ENCODE results near the gene FMC1. TPM values are rescaled to one million over a fixed set of nuclear protein-coding genes. Genes with fewer than 3 reads are reported as not detected.

Gene FMC1
- total and polyA plus RNA-seq, 2 donors (not counting 1 experiment from before 2014, with no cell fraction given) = 10.1 to 23.0 TPM

- no peak for DNase-seq (ENCODE audit: low read depth in 2 of 2)
- H3K79me2 ChIP-seq (ENCODE audit: control insufficient read depth, insufficient read depth, low read length) = peaks cover 6% of the 10 kb centered on the region
- no peak overlapping the region for H3K27ac ChIP-seq (ENCODE audit: insufficient read depth, low read length)
- no peak overlapping the region for H3K4me2 ChIP-seq (ENCODE audit: extremely low read depth, insufficient read depth, low read length)
- peaks cover 4% of the 10 kb centered on the region for H3K4me1 ChIP-seq (ENCODE audit: control insufficient read depth, extremely low read depth, insufficient read depth, low read length)
- no peak overlapping the region for H2AFZ ChIP-seq (ENCODE audit: low read length)
- H4K20me1 ChIP-seq (ENCODE audit: control insufficient read depth, extremely low read depth, insufficient read depth, low read length) = no peaks in the 10 kb centered on the region
- no peak overlapping the region for H3K4me3 ChIP-seq (replicated peaks in 1 of 4; ENCODE audit: control extremely low read depth in 1 of 4, insufficient read depth in 1 of 4, low read depth in 3 of 4, low read length in 4 of 4)
- H3K27me3 ChIP-seq (ENCODE audit: control insufficient read depth, insufficient read depth, low read length) = no peaks in the 10 kb centered on the region
- H3K36me3 ChIP-seq (ENCODE audit: control insufficient read depth, insufficient read depth, low read length) = no peaks in the 10 kb centered on the region
- H3K9ac ChIP-seq (ENCODE audit: insufficient read depth, low read length) = no peak overlapping the region
- TF ChIP-seq EZH2 (IDR thresholded peaks at IDR 0.05; ENCODE audit: low read length, missing control alignments) (no peak), CTCF (conservative IDR thresholded peaks at IDR 0.05 in 1 of 2, IDR thresholded peaks at IDR 0.05 in 1 of 2; ENCODE audit: low read depth in 1 of 2, low read length in 2 of 2) (no peak)
- H3K9me3 ChIP-seq (ENCODE audit: control insufficient read depth, insufficient read depth, low read depth, low read length) = no peaks in the 10 kb centered on the region
These were observed 2.1 kb upstream of the FMC1 start for GRCh38 chr7:139339025-139339424.

- H3K36me3 ChIP-seq (ENCODE audit: control insufficient read depth, insufficient read depth, low read length) = no peaks in the 10 kb centered on the region
- peaks cover 4% of the 10 kb centered on the region for H3K4me1 ChIP-seq (ENCODE audit: control insufficient read depth, extremely low read depth, insufficient read depth, low read length)
- no peak overlapping the region for H3K9ac ChIP-seq (ENCODE audit: insufficient read depth, low read length)
- DNase-seq (ENCODE audit: low read depth in 2 of 2) = no peak
- no peak for TF ChIP-seq EZH2 (IDR thresholded peaks at IDR 0.05; ENCODE audit: low read length, missing control alignments)
- no peak for TF ChIP-seq CTCF (conservative IDR thresholded peaks at IDR 0.05 in 1 of 2, IDR thresholded peaks at IDR 0.05 in 1 of 2; ENCODE audit: low read depth in 1 of 2, low read length in 2 of 2)
- H3K9me3 ChIP-seq (ENCODE audit: control insufficient read depth, insufficient read depth, low read depth, low read length) = no peaks in the 10 kb centered on the region
- peak overlapping the region; percentile 16 to 91 (median 55) for H3K4me3 ChIP-seq (replicated peaks in 1 of 4; ENCODE audit: control extremely low read depth in 1 of 4, insufficient read depth in 1 of 4, low read depth in 3 of 4, low read length in 4 of 4)
- H3K79me2 ChIP-seq (ENCODE audit: control insufficient read depth, insufficient read depth, low read length) = peaks cover 6% of the 10 kb centered on the region
- H3K27me3 ChIP-seq (ENCODE audit: control insufficient read depth, insufficient read depth, low read length) = no peaks in the 10 kb centered on the region
- H2AFZ ChIP-seq (ENCODE audit: low read length) = peak overlapping the region; percentile 33
- no peak overlapping the region for H3K4me2 ChIP-seq (ENCODE audit: extremely low read depth, insufficient read depth, low read length)
- H4K20me1 ChIP-seq (ENCODE audit: control insufficient read depth, extremely low read depth, insufficient read depth, low read length) = no peaks in the 10 kb centered on the region
- peak overlapping the region; percentile 97 for H3K27ac ChIP-seq (ENCODE audit: insufficient read depth, low read length)
These were observed 1.5 kb upstream of the FMC1 start for GRCh38 chr7:139339698-139340036.

GRCh38 chr7:139340037-139340807 lies 915 bp upstream of the FMC1 start:
- Histone ChIP-seq H3K27me3 (ENCODE audit: control insufficient read depth, insufficient read depth, low read length) (no peaks in the 10 kb centered on the region), H3K9me3 (ENCODE audit: control insufficient read depth, insufficient read depth, low read depth, low read length) (no peaks in the 10 kb centered on the region), H2AFZ (ENCODE audit: low read length) (peak overlapping the region; percentile 33), H3K4me2 (ENCODE audit: extremely low read depth, insufficient read depth, low read length) (peak overlapping the region; percentile 94), H3K4me3 (replicated peaks in 1 of 4; ENCODE audit: control extremely low read depth in 1 of 4, insufficient read depth in 1 of 4, low read depth in 3 of 4, low read length in 4 of 4) (peak overlapping the region; percentile 75 to 96 (median 87)), H3K9ac (ENCODE audit: insufficient read depth, low read length) (peak overlapping the region; percentile 97), H3K79me2 (ENCODE audit: control insufficient read depth, insufficient read depth, low read length) (peaks cover 6% of the 10 kb centered on the region), H3K27ac (ENCODE audit: insufficient read depth, low read length) (peak overlapping the region; percentile 97), H4K20me1 (ENCODE audit: control insufficient read depth, extremely low read depth, insufficient read depth, low read length) (no peaks in the 10 kb centered on the region), H3K4me1 (ENCODE audit: control insufficient read depth, extremely low read depth, insufficient read depth, low read length) (peaks cover 4% of the 10 kb centered on the region), H3K36me3 (ENCODE audit: control insufficient read depth, insufficient read depth, low read length) (no peaks in the 10 kb centered on the region)
- DNase-seq (ENCODE audit: low read depth in 2 of 2) = peak; percentile 99 to 100
- TF ChIP-seq EZH2 (IDR thresholded peaks at IDR 0.05; ENCODE audit: low read length, missing control alignments) (no peak), CTCF (conservative IDR thresholded peaks at IDR 0.05 in 1 of 2, IDR thresholded peaks at IDR 0.05 in 1 of 2; ENCODE audit: low read depth in 1 of 2, low read length in 2 of 2) (peak; percentile 71 to 79)

All from fibroblast of lung (primary cell).